ENCODE data around the gene SLC7A7.

DNA sequence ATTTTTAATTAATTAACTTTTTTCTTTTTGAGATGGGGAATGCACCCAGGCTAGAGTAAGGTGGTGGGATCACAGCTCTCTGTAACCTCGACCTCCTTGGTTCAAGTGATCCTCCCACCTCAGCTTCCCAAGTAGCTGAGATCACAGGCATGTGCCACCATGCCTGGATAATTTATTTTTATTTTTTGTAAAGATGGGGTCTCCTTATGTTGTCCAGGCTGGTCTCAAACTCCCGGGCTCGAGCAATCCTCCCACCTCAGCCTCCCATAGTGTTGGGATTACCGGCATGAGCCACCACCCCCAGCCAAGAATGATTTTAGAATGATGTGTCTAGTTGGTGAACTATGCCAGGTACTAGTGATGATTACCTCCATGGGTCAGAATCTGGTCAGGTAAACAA, 49.7 kb upstream of the SLC7A7 start:
- TF ChIP-seq TAF1 (IDR thresholded peaks at IDR 0.05; ENCODE audit: borderline replicate concordance, low read depth, low read length) = no peak
- TF ChIP-seq POLR2A (IDR thresholded peaks at IDR 0.05; ENCODE audit: low read depth, low read length) = no peak

Measured in GM12892 (cell line).